GM18951 (cell line): ENCODE measurements around the gene ATXN3L.

Experiments used
- POLR2A ChIP-seq: IDR thresholded peaks from 4 replicates; pipeline ENCODE4 v1.6.1; 2011; ENCODE audit warnings: mild to moderate bottlenecking; ENCODE audit not compliant: insufficient read length, insufficient read depth; ENCODE audit errors: extremely low read depth
- in situ Hi-C: fragments of 300-500 bp; cut with MboI; formaldehyde crosslinking; loops from one replicate; pipeline ENCODE4 v1.12.0; 2022; ENCODE audit warnings: low sequenced_read_pairs, mixed read lengths, inconsistent platforms; ENCODE audit not compliant: unreplicated experiment

ATXN3L gene

GRCh38 chrX:13271511-13271910 is 48.3 kb downstream of the ATXN3L start:
- in situ Hi-C loops, result loop anchor here (25.0 kb wide), 2 partner anchors 216 to 309 kb away; no protein-coding TSS in a partner anchor
- TF ChIP-seq POLR2A, result no peak

- TF ChIP-seq POLR2A, result no peak
- in situ Hi-C loops, result loop anchor here (25.0 kb wide), 2 partner anchors 217 to 308 kb away; no protein-coding TSS in a partner anchor
These were observed 49.5 kb downstream of the ATXN3L start for GRCh38 chrX:13270360-13270759.

- no peak for TF ChIP-seq POLR2A
- in situ Hi-C loops, result loop anchor here (25.0 kb wide), 2 partner anchors 218 to 307 kb away; no protein-coding TSS in a partner anchor
These were observed 51.0 kb downstream of the ATXN3L start for GRCh38 chrX:13268874-13269273.
